GM19238 (cell line): Measurements from ENCODE around the gene HMCN1.

Source experiments
- DNase-seq: peaks from one replicate; pipeline ENCODE4 v3.0.0; 2011; ENCODE audit warnings: low spot score; ENCODE audit not compliant: insufficient read length

HMCN1 gene

GRCh38 chr1:186231861-186232436 is 497.8 kb downstream of the HMCN1 start:
- DNase-seq = no peak

GRCh38 chr1:186234976-186235686 is 500.9 kb downstream of the HMCN1 start:
- DNase-seq = no peak

GRCh38 chr1:186235696-186236095 is 501.5 kb downstream of the HMCN1 start:
- no peak for DNase-seq

GRCh38 chr1:186236921-186237320 is 502.7 kb downstream of the HMCN1 start:
- DNase-seq = no peak

- DNase-seq = no peak
Measured at GRCh38 chr1:186239171-186239570, 505.0 kb downstream of the HMCN1 start.

GRCh38 chr1:186240436-186240835 is 506.2 kb downstream of the HMCN1 start:
- no peak for DNase-seq
